Tibial artery (tissue), 4 donors: ENCODE measurements around the gene INTS14.
A peak's percentile ranks its signal among the peaks of the same experiment; 100 is the strongest.

Experiments used
- DNase-seq, 2 donors: peaks; one replicate each; pipeline ENCODE4 v3.0.0-alpha.2; 2019
- H3K27ac ChIP-seq, 2 donors: fragments of 200-600 bp; sonication (generic) in 1 of 2; 1 replicate in 1 of 2; 2 replicates in 1 of 2; pipeline ENCODE4 v1.5.1; 2018 to 2019; ENCODE audit warnings: mild to moderate bottlenecking in 1 of 2
- H3K27me3 ChIP-seq, 2 donors: fragments of 200-600 bp; sonication (generic) in 1 of 2; one replicate each; pipeline versions ENCODE4 v1.5.1 to v1.6.0; 2016 to 2019
- H3K36me3 ChIP-seq, 3 donors: fragments of 200-600 bp; sonication (generic) in 2 of 3; one replicate each; pipeline ENCODE4 v1.5.1; 2016 to 2019; ENCODE audit warnings: mild to moderate bottlenecking in 2 of 3
- H3K4me1 ChIP-seq, 4 donors: fragments of 200-600 bp; sonication (generic) in 2 of 4; 1 replicate in 3 of 4; 2 replicates in 1 of 4; pipeline ENCODE4 v1.5.1; 2016 to 2019
- H3K4me3 ChIP-seq, 2 donors: fragments of 200-600 bp; sonication (generic) in 1 of 2; 1 replicate in 1 of 2; 2 replicates in 1 of 2; pipeline ENCODE4 v1.5.1; 2018 to 2019; ENCODE audit warnings: mild to moderate bottlenecking in 2 of 2
- H3K9me3 ChIP-seq, 3 donors: fragments of 200-600 bp; sonication (generic) in 1 of 3; one replicate each; pipeline ENCODE4 v1.5.1; 2016 to 2019
- CTCF ChIP-seq, 2 experiments: fragments of 200-600 bp in 1 of 2; fragments of 450-650 bp in 1 of 2; IDR thresholded peaks; one replicate each; pipeline ENCODE4 v1.5.1; 2017 to 2019; ENCODE audit warnings: antibody characterized with exemption in 2 of 2, mild to moderate bottlenecking in 1 of 2, moderate library complexity in 1 of 2
- intact Hi-C: fragments of 100-400 bp; cut with DNase I; formaldehyde crosslinking; loops from one replicate; pipeline ENCODE4 v1.15.0; 2023; ENCODE audit warnings: low total_unique reads

The INTS14 gene

GRCh38 chr15:65530318-65531111 is 80.4 kb downstream of the INTS14 start, which contains the start of gene HACD3:
TSS of gene HACD3 (plus strand) at chr15:65530463. CDS start at chr15:65530632, 169 bp downstream.
- Histone ChIP-seq H3K9me3 (no peaks in the 10 kb centered on the region), H3K4me3 (peak within 1 kb of the TSS; percentile 68 to 75), H3K27me3 (no peaks in the 10 kb centered on the region), H3K4me1 (peaks cover 0 to 22% (median 9%) of the 10 kb centered on the region in 4 donors), H3K27ac (peak within 1 kb of the TSS; percentile 15 to 57), H3K36me3 (no peaks in the 10 kb centered on the region)
- intact Hi-C loops = no loop called here
- DNase-seq = peak; percentile 77 to 87
- no peak for TF ChIP-seq CTCF (IDR thresholded peaks at IDR 0.05)

- Histone ChIP-seq H3K9me3 (no peaks in the 10 kb centered on the region), H3K4me1 (peaks cover 0 to 22% (median 9%) of the 10 kb centered on the region in 4 donors), H3K27me3 (no peaks in the 10 kb centered on the region), H3K27ac (peak overlapping the region; percentile 15 to 57), H3K4me3 (peak overlapping the region; percentile 68 to 75), H3K36me3 (no peaks in the 10 kb centered on the region)
- DNase-seq = no peak
- no peak for TF ChIP-seq CTCF (IDR thresholded peaks at IDR 0.05)
- intact Hi-C loops = no loop called here
These were observed 81.1 kb downstream of the INTS14 start for GRCh38 chr15:65529762-65530317.
